Measurements from ENCODE around the gene GLP2R.

Gene GLP2R

DNA sequence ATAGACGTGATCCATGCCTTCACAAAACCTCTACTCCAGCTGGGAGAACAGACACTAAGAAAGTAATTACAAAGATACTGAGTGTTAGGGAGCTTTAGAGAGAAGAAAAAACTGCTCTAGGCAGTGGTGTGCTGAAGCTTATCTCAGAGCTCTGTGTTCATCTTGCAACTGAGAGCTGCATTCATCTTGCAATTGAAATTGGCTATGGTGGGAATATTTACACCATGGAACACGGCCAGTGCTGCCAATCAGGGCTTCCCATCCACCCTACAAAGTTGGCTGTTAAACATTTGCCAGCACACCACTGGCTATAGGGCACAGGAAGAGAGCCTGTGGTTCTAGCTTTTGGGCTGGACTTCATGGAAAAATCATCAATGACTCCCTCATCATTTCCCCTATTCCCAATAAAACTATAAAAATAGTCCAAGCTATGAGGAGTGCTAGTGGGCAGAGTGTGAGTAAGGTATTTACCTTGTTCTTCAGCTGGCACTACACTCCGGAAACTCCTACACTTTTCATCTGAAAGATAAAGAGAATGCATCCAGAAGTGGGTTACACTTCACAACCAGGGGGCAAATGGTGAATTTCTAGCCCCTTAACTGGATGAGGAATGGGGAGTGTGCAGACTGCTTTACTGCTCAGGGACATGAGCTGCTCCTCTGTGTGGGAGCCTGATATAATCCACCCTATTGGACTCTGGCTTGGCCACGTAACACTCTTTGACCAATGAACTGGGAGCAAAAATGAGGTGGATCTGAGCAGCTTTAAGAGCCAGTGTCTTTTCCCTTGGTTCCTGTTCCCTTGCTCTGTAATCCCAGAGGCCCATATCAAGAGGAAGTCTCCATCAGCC is 15.4 kb upstream of the GLP2R start:
- TF ChIP-seq POLR2AphosphoS5 (IDR thresholded peaks at IDR 0.05; ENCODE audit: low read depth, low read length) (no peak), FOXP2 (optimal IDR thresholded peaks at IDR 0.05; ENCODE audit: borderline replicate concordance, extremely low read depth, extremely low read length, insufficient read depth) (no peak), SIN3A (IDR thresholded peaks at IDR 0.05; ENCODE audit: borderline replicate concordance, insufficient read depth, low read length) (no peak), TAF1 (IDR thresholded peaks at IDR 0.05; ENCODE audit: borderline replicate concordance, insufficient read depth, low read length) (no peak)
- TF ChIP-seq, protein P1, sequence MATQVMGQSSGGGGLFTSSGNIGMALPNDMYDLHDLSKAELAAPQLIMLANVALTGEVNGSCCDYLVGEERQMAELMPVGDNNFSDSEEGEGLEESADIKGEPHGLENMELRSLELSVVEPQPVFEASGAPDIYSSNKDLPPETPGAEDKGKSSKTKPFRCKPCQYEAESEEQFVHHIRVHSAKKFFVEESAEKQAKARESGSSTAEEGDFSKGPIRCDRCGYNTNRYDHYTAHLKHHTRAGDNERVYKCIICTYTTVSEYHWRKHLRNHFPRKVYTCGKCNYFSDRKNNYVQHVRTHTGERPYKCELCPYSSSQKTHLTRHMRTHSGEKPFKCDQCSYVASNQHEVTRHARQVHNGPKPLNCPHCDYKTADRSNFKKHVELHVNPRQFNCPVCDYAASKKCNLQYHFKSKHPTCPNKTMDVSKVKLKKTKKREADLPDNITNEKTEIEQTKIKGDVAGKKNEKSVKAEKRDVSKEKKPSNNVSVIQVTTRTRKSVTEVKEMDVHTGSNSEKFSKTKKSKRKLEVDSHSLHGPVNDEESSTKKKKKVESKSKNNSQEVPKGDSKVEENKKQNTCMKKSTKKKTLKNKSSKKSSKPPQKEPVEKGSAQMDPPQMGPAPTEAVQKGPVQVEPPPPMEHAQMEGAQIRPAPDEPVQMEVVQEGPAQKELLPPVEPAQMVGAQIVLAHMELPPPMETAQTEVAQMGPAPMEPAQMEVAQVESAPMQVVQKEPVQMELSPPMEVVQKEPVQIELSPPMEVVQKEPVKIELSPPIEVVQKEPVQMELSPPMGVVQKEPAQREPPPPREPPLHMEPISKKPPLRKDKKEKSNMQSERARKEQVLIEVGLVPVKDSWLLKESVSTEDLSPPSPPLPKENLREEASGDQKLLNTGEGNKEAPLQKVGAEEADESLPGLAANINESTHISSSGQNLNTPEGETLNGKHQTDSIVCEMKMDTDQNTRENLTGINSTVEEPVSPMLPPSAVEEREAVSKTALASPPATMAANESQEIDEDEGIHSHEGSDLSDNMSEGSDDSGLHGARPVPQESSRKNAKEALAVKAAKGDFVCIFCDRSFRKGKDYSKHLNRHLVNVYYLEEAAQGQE (IDR thresholded peaks at IDR 0.05; ENCODE audit: insufficient read depth in 1 of 2, low read depth in 2 of 2, low read length in 2 of 2): no peak

DNA sequence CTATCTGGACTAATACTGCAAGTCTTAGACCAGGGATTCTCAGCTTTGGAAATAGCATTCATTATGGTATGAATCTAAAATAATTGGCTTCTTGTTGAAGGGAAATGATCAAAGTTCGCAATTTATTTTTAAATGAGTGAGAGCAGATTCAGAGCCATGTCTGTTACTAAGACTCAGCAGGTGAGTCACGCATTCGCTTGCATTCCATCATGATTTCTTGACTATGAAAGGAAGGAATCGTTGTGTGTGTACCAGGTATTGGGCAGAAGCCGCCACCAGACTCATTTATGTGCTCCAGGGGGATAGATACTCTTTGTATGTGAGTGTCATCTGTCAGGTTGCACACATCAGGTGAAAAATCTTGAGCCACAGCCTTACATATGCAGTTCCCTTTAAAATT is 14.6 kb upstream of the GLP2R start:
- TF ChIP-seq POLR2AphosphoS5 (IDR thresholded peaks at IDR 0.05; ENCODE audit: low read depth, low read length) (no peak), SIN3A (IDR thresholded peaks at IDR 0.05; ENCODE audit: borderline replicate concordance, insufficient read depth, low read length) (no peak), TAF1 (IDR thresholded peaks at IDR 0.05; ENCODE audit: borderline replicate concordance, insufficient read depth, low read length) (no peak)
- TF ChIP-seq, protein P1 (IDR thresholded peaks at IDR 0.05; ENCODE audit: insufficient read depth in 1 of 2, low read depth in 2 of 2, low read length in 2 of 2): no peak

DNA sequence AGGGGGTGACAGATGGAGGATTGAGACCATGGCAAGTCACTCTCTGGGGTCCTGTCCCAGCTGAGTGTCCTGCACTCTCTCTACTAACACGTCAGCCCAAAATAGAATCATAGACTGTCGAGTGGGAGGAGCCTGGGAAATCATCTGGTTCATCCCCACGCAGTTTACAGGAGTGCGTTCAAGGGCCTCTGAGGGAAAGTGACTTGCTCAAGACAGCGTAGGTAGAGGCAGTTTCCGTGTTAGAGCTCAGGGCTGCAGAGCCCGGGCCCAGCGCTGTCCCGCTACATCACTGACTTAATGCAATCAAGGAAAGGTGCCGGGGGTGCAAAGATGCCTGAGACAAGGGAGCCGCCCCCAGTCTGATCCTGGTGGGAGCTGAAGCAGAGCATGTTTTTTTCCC is 14.2 kb upstream of the GLP2R start:
- TF ChIP-seq POLR2AphosphoS5 (IDR thresholded peaks at IDR 0.05; ENCODE audit: low read depth, low read length) (no peak), SIN3A (IDR thresholded peaks at IDR 0.05; ENCODE audit: borderline replicate concordance, insufficient read depth, low read length) (no peak), TAF1 (IDR thresholded peaks at IDR 0.05; ENCODE audit: borderline replicate concordance, insufficient read depth, low read length) (no peak), FOXP2 (optimal IDR thresholded peaks at IDR 0.05; ENCODE audit: borderline replicate concordance, extremely low read depth, extremely low read length, insufficient read depth) (no peak)
- TF ChIP-seq, protein P1 (IDR thresholded peaks at IDR 0.05; ENCODE audit: insufficient read depth in 1 of 2, low read depth in 2 of 2, low read length in 2 of 2): no peak

DNA sequence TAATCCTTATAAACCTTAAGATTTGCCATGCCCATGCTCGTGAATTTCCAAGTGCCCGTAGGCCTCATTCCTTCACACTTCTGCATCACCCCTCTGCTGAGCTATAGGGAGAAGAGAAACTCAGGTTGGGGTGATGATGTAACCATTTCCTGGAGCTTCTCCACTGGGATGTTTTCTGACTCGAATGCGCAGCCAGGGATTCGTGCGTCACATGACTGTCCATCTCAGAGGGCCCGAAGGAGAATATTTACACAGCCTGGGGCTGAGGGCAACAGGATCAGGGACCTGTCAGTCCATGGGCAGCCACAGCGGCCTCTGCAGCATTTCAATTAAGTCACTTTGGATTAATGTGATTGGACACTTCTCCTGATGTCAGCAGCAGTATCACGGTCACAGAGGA is 12.6 kb upstream of the GLP2R start:
- no peak for TF ChIP-seq SIN3A (IDR thresholded peaks at IDR 0.05; ENCODE audit: borderline replicate concordance, insufficient read depth, low read length)
- TF ChIP-seq FOXP2 (optimal IDR thresholded peaks at IDR 0.05; ENCODE audit: borderline replicate concordance, extremely low read depth, extremely low read length, insufficient read depth): no peak
- TF ChIP-seq, protein P1 (IDR thresholded peaks at IDR 0.05; ENCODE audit: insufficient read depth in 1 of 2, low read depth in 2 of 2, low read length in 2 of 2): no peak
- no peak for TF ChIP-seq TAF1 (IDR thresholded peaks at IDR 0.05; ENCODE audit: borderline replicate concordance, insufficient read depth, low read length)
- no peak for TF ChIP-seq POLR2AphosphoS5 (IDR thresholded peaks at IDR 0.05; ENCODE audit: low read depth, low read length)

Data from PFSK-1 (cell line).